Measurements from ENCODE around the gene ASB14. TPM values are rescaled to one million over a fixed set of nuclear protein-coding genes. Genes with fewer than 3 reads are reported as not detected.

ASB14 gene
- total and polyA plus RNA-seq, 5 donors from 2014 or later: 0.20 to 0.65 (median 0.27) TPM; not detected in 1

GRCh38 chr3:57227204-57227929, 65.1 kb downstream of the ASB14 start, which contains the start of gene APPL1:
APPL1 (plus strand) TSS chr3:57227729; CDS start chr3:57227884, 155 bp downstream.
- Mint-ChIP-seq H3K27ac (peak within 1 kb of the TSS; percentile 85 to 92 (median 91)), H3K36me3 (no peaks in the 10 kb centered on the region), H3K27me3 (peaks cover 13% of the 10 kb centered on the region), H3K9me3 (no peaks in the 10 kb centered on the region), H3K4me3 (peak within 1 kb of the TSS; percentile 90 to 97 (median 94)), H3K4me1 (peaks cover 18 to 37% (median 23%) of the 10 kb centered on the region in 4 donors)
- Histone ChIP-seq H3K27ac (ENCODE audit: insufficient read depth, low read length, poor library complexity, severe bottlenecking) (peak within 1 kb of the TSS; percentile 23), H3K9me3 (ENCODE audit: control insufficient read depth in 2 of 2, low read length in 2 of 2) (no peaks in the 10 kb centered on the region), H3K4me3 (ENCODE audit: low read depth, low read length) (peak within 1 kb of the TSS; percentile 85), H3K4me1 (ENCODE audit: control insufficient read depth, insufficient read depth, low read length, poor library complexity, severe bottlenecking) (peaks cover 23% of the 10 kb centered on the region), H3K27me3 (ENCODE audit: control insufficient read depth, insufficient read depth, low read length) (no peaks in the 10 kb centered on the region), H3K36me3 (ENCODE audit: control insufficient read depth, insufficient read depth, low read length) (no peaks in the 10 kb centered on the region)
- peak; percentile 79 to 92 (median 81) for DNase-seq
- ATAC-seq (ENCODE audit: low read depth in 2 of 2): peak; percentile 88

DNA sequence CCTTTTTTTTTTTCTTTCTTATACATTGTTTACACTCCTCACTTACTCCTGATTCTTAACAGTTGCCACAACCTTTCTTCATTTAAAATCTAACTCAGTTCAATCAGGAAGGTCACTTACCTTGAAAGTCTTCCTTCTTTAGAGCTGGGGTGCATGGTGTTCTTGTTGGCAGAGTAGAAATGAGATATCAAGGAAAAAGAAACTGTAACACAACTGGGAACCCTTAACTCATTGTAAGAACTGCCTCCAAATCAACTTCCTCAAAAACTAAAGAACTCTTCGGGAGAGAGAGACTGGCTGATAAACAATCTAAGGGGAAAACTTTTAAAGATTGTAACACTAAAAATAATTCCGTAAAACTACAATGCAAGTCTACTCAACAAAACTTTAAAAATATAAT, 66.3 kb downstream of the ASB14 start:
- Histone ChIP-seq H3K27ac (ENCODE audit: insufficient read depth, low read length, poor library complexity, severe bottlenecking) (no peak overlapping the region), H3K9me3 (ENCODE audit: control insufficient read depth in 2 of 2, low read length in 2 of 2) (no peaks in the 10 kb centered on the region), H3K4me1 (ENCODE audit: control insufficient read depth, insufficient read depth, low read length, poor library complexity, severe bottlenecking) (peaks cover 23% of the 10 kb centered on the region), H3K36me3 (ENCODE audit: control insufficient read depth, insufficient read depth, low read length) (no peaks in the 10 kb centered on the region), H3K27me3 (ENCODE audit: control insufficient read depth, insufficient read depth, low read length) (no peaks in the 10 kb centered on the region), H3K4me3 (ENCODE audit: low read depth, low read length) (no peak overlapping the region)
- no peak for ATAC-seq (ENCODE audit: low read depth in 2 of 2)
- Mint-ChIP-seq H3K4me3 (peak overlapping the region in 3 of 4 donors; percentile 63 to 95 (median 76)), H3K36me3 (no peaks in the 10 kb centered on the region), H3K9me3 (no peaks in the 10 kb centered on the region), H3K27ac (peak overlapping the region in 1 of 3 donors; percentile 85), H3K27me3 (peaks cover 20% of the 10 kb centered on the region), H3K4me1 (peaks cover 15 to 30% (median 17%) of the 10 kb centered on the region in 4 donors)
- no peak for DNase-seq

- Histone ChIP-seq H3K9me3 (ENCODE audit: control insufficient read depth in 2 of 2, low read length in 2 of 2) (no peaks in the 10 kb centered on the region), H3K36me3 (ENCODE audit: control insufficient read depth, insufficient read depth, low read length) (no peaks in the 10 kb centered on the region), H3K4me1 (ENCODE audit: control insufficient read depth, insufficient read depth, low read length, poor library complexity, severe bottlenecking) (peaks cover 22% of the 10 kb centered on the region), H3K27ac (ENCODE audit: insufficient read depth, low read length, poor library complexity, severe bottlenecking) (no peak overlapping the region), H3K27me3 (ENCODE audit: control insufficient read depth, insufficient read depth, low read length) (no peaks in the 10 kb centered on the region), H3K4me3 (ENCODE audit: low read depth, low read length) (no peak overlapping the region)
- Mint-ChIP-seq H3K27ac (no peak overlapping the region), H3K36me3 (no peaks in the 10 kb centered on the region), H3K9me3 (no peaks in the 10 kb centered on the region), H3K27me3 (peaks cover 20% of the 10 kb centered on the region), H3K4me1 (peaks cover 12 to 24% (median 16%) of the 10 kb centered on the region in 4 donors), H3K4me3 (peak overlapping the region in 1 of 4 donors; percentile 32)
- DNase-seq (no peak), ATAC-seq (ENCODE audit: low read depth in 2 of 2) (no peak)
Measured at GRCh38 chr3:57224856-57225255, 67.6 kb downstream of the ASB14 start.

- Histone ChIP-seq H3K27me3 (ENCODE audit: control insufficient read depth, insufficient read depth, low read length) (no peaks in the 10 kb centered on the region), H3K27ac (ENCODE audit: insufficient read depth, low read length, poor library complexity, severe bottlenecking) (no peak overlapping the region), H3K4me3 (ENCODE audit: low read depth, low read length) (no peak overlapping the region), H3K9me3 (ENCODE audit: control insufficient read depth in 2 of 2, low read length in 2 of 2) (no peaks in the 10 kb centered on the region), H3K36me3 (ENCODE audit: control insufficient read depth, insufficient read depth, low read length) (no peaks in the 10 kb centered on the region), H3K4me1 (ENCODE audit: control insufficient read depth, insufficient read depth, low read length, poor library complexity, severe bottlenecking) (peaks cover 1% of the 10 kb centered on the region)
- Mint-ChIP-seq H3K4me3 (no peak overlapping the region), H3K27me3 (peaks cover 28% of the 10 kb centered on the region), H3K4me1 (peaks cover 0 to 4% (median 2%) of the 10 kb centered on the region in 4 donors), H3K9me3 (no peaks in the 10 kb centered on the region), H3K36me3 (no peaks in the 10 kb centered on the region), H3K27ac (no peak overlapping the region)
- DNase-seq (no peak), ATAC-seq (ENCODE audit: low read depth in 2 of 2) (no peak)
Measured at GRCh38 chr3:57221883-57222282, 70.6 kb downstream of the ASB14 start.

Other genes starting within 250 kb of the ASB14 start
- gene SPATA12, start 232.0 kb downstream of the ASB14 start, total RNA-seq: not detected
- gene SPATA12, start 232.0 kb downstream of the ASB14 start, polyA plus RNA-seq: not detected
- not detected for gene IL17RD, start 127.3 kb downstream of the ASB14 start, total RNA-seq
- not detected for gene IL17RD, start 127.3 kb downstream of the ASB14 start, polyA plus RNA-seq
- not detected for gene HESX1, start 92.7 kb downstream of the ASB14 start, total RNA-seq
- under 1 TPM in 1 of 4 donors, not detected in 3; 0.78 TPM for gene HESX1, start 92.7 kb downstream of the ASB14 start, polyA plus RNA-seq
- 18.4 TPM for gene APPL1, start 65.0 kb downstream of the ASB14 start, total RNA-seq
- gene APPL1, start 65.0 kb downstream of the ASB14 start, polyA plus RNA-seq: 10 to 100 TPM; 31.2 to 39.5 (median 35.6) TPM

Measured in CD4-positive, CD25-positive, alpha-beta regulatory T cell (primary cell).